Activated CD4-positive, alpha-beta memory T cell treated with anti-CD3 and anti-CD28 coated beads for 36 hours (primary cell): ENCODE results near the gene KRT78. TPM values are rescaled to one million over a fixed set of nuclear protein-coding genes. Genes with fewer than 3 reads are reported as not detected.
A peak's percentile ranks its signal among the peaks of the same experiment; 100 is the strongest.
"Not testable (repeated sequence)": the region's sequence is repeated elsewhere in the genome, so short reads cannot be mapped to it uniquely, and the experiment has no call there.

ENCODE experiments used
- CTCF ChIA-PET: fragments of 350-600 bp; sonication (Branson Sonifier 250); formaldehyde crosslinking; loops from one replicate; lab custom pipeline; 2021; ENCODE audit warnings: antibody characterized with exemption, inconsistent platforms; lab: Charles Lee
- POLR2A ChIA-PET: fragments of 350-600 bp; sonication (Branson Sonifier 250); formaldehyde crosslinking; loops from one replicate; lab custom pipeline; 2021; ENCODE audit warnings: antibody characterized with exemption; lab: Charles Lee
- DNase-seq: peaks from one replicate; pipeline ENCODE4 v3.0.0-alpha.2; 2020
- H3K27ac Mint-ChIP-seq: one replicate; pipeline ENCODE4 v1.8.0; 2021; ENCODE audit warnings: mixed read lengths
- H3K27me3 Mint-ChIP-seq: one replicate; pipeline ENCODE4 v1.8.0; 2021; ENCODE audit warnings: mixed read lengths
- H3K36me3 Mint-ChIP-seq: one replicate; pipeline ENCODE4 v1.8.0; 2021; ENCODE audit warnings: mixed read lengths
- H3K4me1 Mint-ChIP-seq: one replicate; pipeline ENCODE4 v1.8.0; 2021; ENCODE audit warnings: low read depth, mixed read lengths
- H3K4me3 Mint-ChIP-seq: one replicate; pipeline ENCODE4 v1.8.0; 2021; ENCODE audit warnings: mild to moderate bottlenecking, mixed read lengths
- H3K9me3 Mint-ChIP-seq: one replicate; pipeline ENCODE4 v1.8.0; 2021; ENCODE audit warnings: mixed read lengths
- intact Hi-C: fragments of 100-400 bp; cut with micrococcal nuclease; formaldehyde crosslinking; loops from one replicate; pipeline ENCODE4 v1.15.1; 2023
- total RNA-seq, 2 experiments: library from RNA; stranded (reverse); gene quantifications; one replicate each; pipeline ENCODE4 v1.2.3, GENCODE V29; 2021

KRT78 gene
- not detected for total RNA-seq

DNA sequence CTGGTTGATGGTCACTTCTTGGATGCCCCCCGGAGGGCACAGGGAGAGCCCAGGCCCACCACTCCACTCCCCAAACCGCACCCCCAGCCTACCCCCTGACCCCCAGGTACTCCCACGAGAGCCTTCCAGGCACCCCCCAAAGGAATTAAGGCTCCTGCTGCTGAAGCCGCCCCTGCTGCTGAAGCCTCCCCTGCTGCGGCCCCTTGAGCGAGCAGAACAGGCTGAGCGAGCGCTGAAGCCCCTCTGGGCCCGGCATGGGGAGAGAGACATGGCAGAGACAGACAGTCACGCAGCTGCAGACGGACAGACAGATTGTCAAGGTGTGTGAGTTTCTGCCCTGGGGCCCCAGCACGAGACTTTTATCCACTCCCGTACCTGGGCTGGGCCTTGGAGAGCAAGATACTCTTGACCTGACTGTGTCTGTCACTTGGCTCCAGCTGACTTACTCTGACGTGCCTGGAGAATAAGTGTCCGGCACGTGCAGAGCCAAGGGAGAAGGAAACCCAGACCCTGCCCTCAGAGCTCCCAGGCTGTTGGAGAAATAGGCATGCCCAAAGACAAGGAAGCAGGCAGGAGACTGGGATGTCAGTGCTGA, at the start of gene KRT78:
Gene KRT78 (minus strand): TSS at position 334 of the 595 bp plus-strand sequence. CDS start 64 bp downstream, at position 270.
- no peak within 1 kb of the TSS for H3K27ac Mint-ChIP-seq
- H3K4me3 Mint-ChIP-seq, result no peak within 1 kb of the TSS
- no peaks in the 10 kb centered on the region for H3K4me1 Mint-ChIP-seq
- no peaks in the 10 kb centered on the region for H3K36me3 Mint-ChIP-seq
- ChIA-PET POLR2A (no interaction called here), CTCF (no interaction called here)
- H3K9me3 Mint-ChIP-seq, result no peaks in the 10 kb centered on the region
- H3K27me3 Mint-ChIP-seq, result peaks cover 11% of the 10 kb centered on the region
- intact Hi-C loops, result no loop called here
- DNase-seq, result no peak

DNA sequence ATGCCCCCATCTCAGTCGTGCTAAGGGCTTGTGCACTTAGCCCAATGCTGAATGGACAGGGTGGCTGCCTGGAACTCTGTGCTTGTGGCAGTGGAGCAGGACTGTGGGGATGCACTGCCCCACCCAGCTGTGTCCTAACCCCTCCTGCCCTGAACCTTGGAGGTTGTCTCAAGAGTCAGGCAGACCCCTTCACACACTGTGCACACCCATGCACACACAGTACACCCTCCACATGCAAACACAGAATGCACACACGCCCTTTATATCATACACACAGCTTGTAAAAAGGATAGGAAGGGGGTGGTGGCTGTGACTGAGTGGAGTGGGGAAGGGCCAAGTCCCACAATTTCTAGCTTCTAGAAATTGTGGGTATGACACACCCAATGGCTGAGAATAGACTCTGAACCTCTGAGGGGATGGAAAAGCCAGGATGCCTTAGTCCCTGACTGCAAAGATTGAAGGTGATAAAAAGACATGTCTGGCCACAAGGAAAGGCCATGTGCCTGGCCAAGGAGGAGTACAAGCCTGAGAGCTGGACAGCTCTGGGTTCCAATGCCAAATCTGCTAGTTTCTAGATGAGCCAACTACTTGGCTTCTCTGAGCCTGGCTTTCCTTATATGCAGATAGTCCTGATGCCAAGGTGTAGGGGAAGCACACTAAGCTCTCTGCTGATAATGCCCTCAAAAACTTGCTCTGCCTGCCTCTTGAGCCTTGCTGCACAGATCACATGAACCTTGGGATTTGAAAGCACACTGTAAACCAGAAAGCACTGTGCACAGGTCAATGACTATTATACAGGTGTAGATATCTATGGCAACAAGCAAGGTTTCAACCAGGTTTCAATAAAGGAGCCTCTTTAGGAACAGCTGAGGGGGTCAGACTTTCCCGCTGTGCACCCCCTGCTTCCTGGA, 47.7 kb upstream of the KRT78 start:
- no peaks in the 10 kb centered on the region for H3K9me3 Mint-ChIP-seq
- H3K27me3 Mint-ChIP-seq, result peaks cover 5% of the 10 kb centered on the region
- no peak for DNase-seq
- H3K4me3 Mint-ChIP-seq, result no peak overlapping the region
- CTCF ChIA-PET, result interaction anchor here (4.0 to 4.3 kb wide), 2 partner anchors 11 to 84 kb away, joined by 18 to 39 read pairs; no protein-coding TSS in a partner anchor
- no peak overlapping the region for H3K27ac Mint-ChIP-seq
- no peaks in the 10 kb centered on the region for H3K4me1 Mint-ChIP-seq
- no peaks in the 10 kb centered on the region for H3K36me3 Mint-ChIP-seq
- intact Hi-C loops, result no loop called here
- POLR2A ChIA-PET, result no interaction called here

GRCh38 chr12:52895726-52896189, 47.0 kb upstream of the KRT78 start:
- CTCF ChIA-PET, result interaction anchor here (1.4 to 4.3 kb wide), 3 partner anchors 11 to 85 kb away, joined by 12 to 39 read pairs (median 18); no protein-coding TSS in a partner anchor
- Mint-ChIP-seq H3K36me3 (no peaks in the 10 kb centered on the region), H3K4me3 (no peak overlapping the region), H3K4me1 (no peaks in the 10 kb centered on the region), H3K9me3 (no peaks in the 10 kb centered on the region), H3K27ac (no peak overlapping the region), H3K27me3 (peaks cover 6% of the 10 kb centered on the region)
- intact Hi-C loops, result no loop called here
- POLR2A ChIA-PET, result no interaction called here
- no peak for DNase-seq

DNA sequence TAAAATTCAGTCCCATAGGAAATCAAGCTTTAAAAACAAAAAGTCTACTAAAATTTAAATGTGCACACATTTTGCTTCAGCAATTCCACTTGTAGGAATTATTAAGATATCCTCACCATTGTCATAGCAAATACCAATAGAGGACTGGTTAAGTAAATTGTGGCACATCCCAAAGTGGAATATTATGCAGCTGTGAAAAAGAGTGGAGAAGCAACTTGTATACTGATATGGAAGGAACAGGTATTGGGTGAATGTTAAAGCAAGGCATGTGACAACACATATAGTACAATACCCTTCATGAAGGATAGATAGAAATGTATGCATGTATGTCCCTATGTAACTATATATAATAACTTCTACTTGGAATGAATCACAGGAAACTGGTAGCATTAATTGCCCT, 44.2 kb upstream of the KRT78 start:
- H3K4me1 Mint-ChIP-seq, result no peaks in the 10 kb centered on the region
- intact Hi-C loops, result no loop called here
- POLR2A ChIA-PET, result no interaction called here

GRCh38 chr12:52892207-52892852, 43.5 kb upstream of the KRT78 start:
- CTCF ChIA-PET, result interaction anchor here (0.9 kb wide), 1 partner anchor 12 kb away, joined by 3 read pairs; no protein-coding TSS in a partner anchor
- POLR2A ChIA-PET, result no interaction called here
- no peaks in the 10 kb centered on the region for H3K9me3 Mint-ChIP-seq
- no peaks in the 10 kb centered on the region for H3K36me3 Mint-ChIP-seq
- no peak overlapping the region for H3K4me3 Mint-ChIP-seq
- DNase-seq, result no peak
- no peaks in the 10 kb centered on the region for H3K4me1 Mint-ChIP-seq
- no peak overlapping the region for H3K27ac Mint-ChIP-seq
- intact Hi-C loops, result no loop called here
- H3K27me3 Mint-ChIP-seq, result peaks cover 4% of the 10 kb centered on the region

More for the DNA sequence above, 44.2 kb upstream of the KRT78 start:
- H3K36me3 Mint-ChIP-seq, result no peaks in the 10 kb centered on the region
- H3K4me3 Mint-ChIP-seq, result no peak overlapping the region
- CTCF ChIA-PET, result interaction anchor here (0.9 kb wide), 1 partner anchor 13 kb away, joined by 3 read pairs; no protein-coding TSS in a partner anchor
- H3K9me3 Mint-ChIP-seq, result no peaks in the 10 kb centered on the region
- DNase-seq, result no peak
- no peak overlapping the region for H3K27ac Mint-ChIP-seq
- peaks cover 4% of the 10 kb centered on the region for H3K27me3 Mint-ChIP-seq

GRCh38 chr12:52891044-52891443, 42.2 kb upstream of the KRT78 start:
- intact Hi-C loops, result no loop called here

GRCh38 chr12:52890417-52890816, 41.6 kb upstream of the KRT78 start:
- Mint-ChIP-seq H3K27ac (no peak overlapping the region), H3K4me1 (no peaks in the 10 kb centered on the region), H3K36me3 (no peaks in the 10 kb centered on the region), H3K4me3 (no peak overlapping the region), H3K9me3 (no peaks in the 10 kb centered on the region), H3K27me3 (peaks cover 4% of the 10 kb centered on the region)
- DNase-seq, result no peak
- intact Hi-C loops, result no loop called here
- ChIA-PET POLR2A (no interaction called here), CTCF (interaction anchor here (2.6 to 14.4 kb wide), 2 partner anchors 10 to 92 kb away, joined by 11 to 557 read pairs; no protein-coding TSS in a partner anchor)

More at GRCh38 chr12:52891044-52891443, 42.2 kb upstream of the KRT78 start:
- CTCF ChIA-PET, result interaction anchor here (0.6 kb wide), 1 partner anchor 41 kb away, joined by 3 read pairs; no protein-coding TSS in a partner anchor
- no peak overlapping the region for H3K4me3 Mint-ChIP-seq
- no peak for DNase-seq
- POLR2A ChIA-PET, result no interaction called here
- H3K27ac Mint-ChIP-seq, result no peak overlapping the region
- H3K9me3 Mint-ChIP-seq, result no peaks in the 10 kb centered on the region
- H3K27me3 Mint-ChIP-seq, result peaks cover 4% of the 10 kb centered on the region
- H3K36me3 Mint-ChIP-seq, result no peaks in the 10 kb centered on the region
- no peaks in the 10 kb centered on the region for H3K4me1 Mint-ChIP-seq

DNA sequence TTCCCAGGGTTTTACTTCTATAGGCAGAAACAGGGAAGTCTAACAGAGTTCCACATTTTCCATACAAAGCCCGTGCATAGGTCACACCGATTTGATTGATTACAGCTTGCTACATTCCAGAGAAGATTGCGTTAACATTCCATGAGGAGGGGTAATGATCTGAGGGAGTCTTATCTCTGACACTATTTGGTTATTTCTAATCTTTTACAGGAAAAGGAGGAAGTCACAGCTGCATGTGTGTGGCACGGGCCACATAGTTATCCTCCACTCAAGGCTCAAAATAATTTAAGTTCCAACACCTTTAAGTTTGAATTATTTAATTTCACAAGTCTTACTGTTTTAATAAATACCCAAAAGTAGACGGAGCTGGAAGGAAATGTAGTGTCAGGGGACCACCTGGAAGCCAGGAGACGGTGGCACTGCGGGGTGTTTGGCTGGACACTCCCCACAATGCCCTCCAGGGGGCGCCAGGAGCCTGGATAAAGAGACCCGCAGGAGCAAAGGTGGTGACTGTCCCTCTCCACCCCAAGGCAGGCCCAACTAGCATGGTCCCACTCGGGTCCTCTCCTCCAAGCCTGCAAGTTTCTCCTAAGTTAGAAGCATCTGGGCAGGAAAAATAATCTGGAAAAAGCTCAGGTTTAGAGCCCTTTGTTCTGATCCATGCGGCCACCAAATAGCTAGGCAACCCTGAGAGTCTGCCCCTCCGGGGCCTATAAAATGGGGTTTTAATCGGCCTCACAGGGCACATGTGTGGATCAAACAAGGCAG, 35.9 kb upstream of the KRT78 start:
- POLR2A ChIA-PET, result no interaction called here
- H3K4me3 Mint-ChIP-seq, result no peak overlapping the region
- intact Hi-C loops, result loop anchor here (1.0 kb wide), 1 partner anchor 97 kb away; no protein-coding TSS in a partner anchor

DNA sequence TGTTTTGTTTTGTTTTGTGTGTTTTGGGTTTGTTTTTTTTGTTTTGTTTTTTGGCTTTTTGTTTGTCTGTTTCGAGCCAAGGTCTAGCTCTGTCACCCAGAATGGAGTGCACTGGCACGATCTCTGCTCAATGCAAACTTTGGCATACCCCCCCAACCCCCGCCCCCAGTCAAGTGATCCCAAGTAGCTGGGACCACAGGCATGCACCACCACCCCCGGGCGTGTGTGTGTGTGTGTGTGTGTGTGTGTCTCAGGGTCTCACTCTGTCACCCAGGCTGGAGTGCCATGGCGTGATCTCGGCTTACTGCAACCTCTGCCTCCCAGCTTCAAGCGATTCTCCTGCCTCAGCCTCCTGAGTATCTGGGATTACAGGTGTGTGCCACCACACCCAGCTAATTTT, 31.7 kb upstream of the KRT78 start:
- POLR2A ChIA-PET, H3K27ac Mint-ChIP-seq, DNase-seq, H3K9me3 Mint-ChIP-seq, intact Hi-C loops, H3K36me3 Mint-ChIP-seq, H3K4me3 Mint-ChIP-seq, H3K27me3 Mint-ChIP-seq, H3K4me1 Mint-ChIP-seq: not testable (repeated sequence)
- CTCF ChIA-PET, result interaction anchor here (0.5 to 14.4 kb wide), 54 partner anchors 9 to 811 kb away, joined by 3 to 557 read pairs (median 4); partner anchors contain the start of genes ATG101 and EIF4B

More for the DNA sequence above, 35.9 kb upstream of the KRT78 start:
- DNase-seq, result peak; percentile 87
- Mint-ChIP-seq H3K27me3 (peaks cover 2% of the 10 kb centered on the region), H3K36me3 (no peaks in the 10 kb centered on the region), H3K27ac (no peak overlapping the region), H3K4me1 (peaks cover 7% of the 10 kb centered on the region), H3K9me3 (no peaks in the 10 kb centered on the region)
- CTCF ChIA-PET, result interaction anchor here (0.5 to 14.4 kb wide), 62 partner anchors 9 to 901 kb away, joined by 3 to 557 read pairs (median 4); partner anchors contain the start of genes EIF4B, KRT4, KRT8 and KRT85

GRCh38 chr12:52879394-52880351, 30.9 kb upstream of the KRT78 start:
- ChIA-PET CTCF (interaction anchor here (0.5 to 14.4 kb wide), 89 partner anchors 10 to 855 kb away, joined by 3 to 557 read pairs (median 4); partner anchors contain the start of genes ATG101 and EIF4B), POLR2A (no interaction called here)
- Mint-ChIP-seq H3K36me3 (no peaks in the 10 kb centered on the region), H3K4me1 (peaks cover 7% of the 10 kb centered on the region), H3K27me3 (peaks cover 2% of the 10 kb centered on the region), H3K27ac (no peak overlapping the region), H3K9me3 (no peaks in the 10 kb centered on the region), H3K4me3 (peak overlapping the region; percentile 65)
- intact Hi-C loops, result loop anchor here (1.0 to 10.0 kb wide), 4 partner anchors 185 to 723 kb away; no protein-coding TSS in a partner anchor
- DNase-seq, result peak; percentile 83
